ENCODE measurements around the gene NCLN.

DNA sequence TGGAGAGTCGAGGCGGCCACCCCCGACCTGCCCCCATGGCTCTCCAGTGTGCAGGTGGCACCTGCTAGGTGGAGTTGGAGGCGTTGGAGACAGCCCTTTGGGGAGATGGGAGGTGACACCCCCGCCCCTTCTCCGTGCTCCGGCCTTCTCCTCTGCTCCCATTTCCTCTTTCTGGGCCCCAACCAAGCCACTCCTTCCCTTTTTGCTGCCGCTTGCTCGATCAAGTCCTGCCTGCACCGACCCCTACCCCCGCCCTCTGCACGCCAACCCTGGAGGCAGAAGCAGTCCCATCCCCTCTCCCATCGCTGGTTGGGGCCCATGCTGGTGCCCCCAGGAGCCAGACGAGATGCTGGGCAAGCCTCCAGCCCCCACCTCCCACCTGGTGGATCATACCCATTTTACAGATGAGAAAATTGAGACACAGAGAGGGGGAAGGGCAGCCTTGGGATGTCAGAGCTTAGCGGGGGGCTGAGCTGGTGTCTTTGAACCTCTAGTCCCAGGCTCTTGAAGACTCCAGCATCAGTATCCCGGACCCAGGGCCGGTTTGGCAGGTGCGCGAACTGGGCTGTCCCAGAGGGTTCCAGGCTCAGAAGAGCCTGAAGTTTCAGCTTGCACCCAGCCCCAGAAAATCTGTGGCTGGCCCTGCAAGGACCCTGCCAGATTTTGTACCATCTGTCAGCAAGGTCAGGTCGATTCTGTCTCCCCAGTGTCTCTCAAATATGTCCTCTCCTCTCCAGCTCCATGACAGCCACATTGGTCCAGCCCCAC, 39.6 kb upstream of the NCLN start:
- TF ChIP-seq, protein P1, sequence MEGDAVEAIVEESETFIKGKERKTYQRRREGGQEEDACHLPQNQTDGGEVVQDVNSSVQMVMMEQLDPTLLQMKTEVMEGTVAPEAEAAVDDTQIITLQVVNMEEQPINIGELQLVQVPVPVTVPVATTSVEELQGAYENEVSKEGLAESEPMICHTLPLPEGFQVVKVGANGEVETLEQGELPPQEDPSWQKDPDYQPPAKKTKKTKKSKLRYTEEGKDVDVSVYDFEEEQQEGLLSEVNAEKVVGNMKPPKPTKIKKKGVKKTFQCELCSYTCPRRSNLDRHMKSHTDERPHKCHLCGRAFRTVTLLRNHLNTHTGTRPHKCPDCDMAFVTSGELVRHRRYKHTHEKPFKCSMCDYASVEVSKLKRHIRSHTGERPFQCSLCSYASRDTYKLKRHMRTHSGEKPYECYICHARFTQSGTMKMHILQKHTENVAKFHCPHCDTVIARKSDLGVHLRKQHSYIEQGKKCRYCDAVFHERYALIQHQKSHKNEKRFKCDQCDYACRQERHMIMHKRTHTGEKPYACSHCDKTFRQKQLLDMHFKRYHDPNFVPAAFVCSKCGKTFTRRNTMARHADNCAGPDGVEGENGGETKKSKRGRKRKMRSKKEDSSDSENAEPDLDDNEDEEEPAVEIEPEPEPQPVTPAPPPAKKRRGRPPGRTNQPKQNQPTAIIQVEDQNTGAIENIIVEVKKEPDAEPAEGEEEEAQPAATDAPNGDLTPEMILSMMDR (IDR thresholded peaks at IDR 0.05): no peak
- TF ChIP-seq POLR2A (IDR thresholded peaks at IDR 0.05): no peak

Data from testis (tissue), 2 donors.